Progenitor cell of endocrine pancreas (in vitro differentiated cells): ENCODE measurements around the gene FSTL4. TPM values are rescaled to one million over a fixed set of nuclear protein-coding genes. Genes with fewer than 3 reads are reported as not detected.

Source experiments
- DNase-seq: peaks from one replicate; pipeline ENCODE4 v3.0.0; 2021; ENCODE audit warnings: low spot score; ENCODE audit not compliant: unreplicated experiment
- H3K27ac Mint-ChIP-seq: 2 replicates; pipeline ENCODE4 v1.8.0; 2021; ENCODE audit warnings: mild to moderate bottlenecking, moderate library complexity, mixed read lengths
- H3K27me3 Mint-ChIP-seq: 2 replicates; pipeline ENCODE4 v1.8.0; 2021; ENCODE audit warnings: mixed read lengths
- H3K36me3 Mint-ChIP-seq: 2 replicates; pipeline ENCODE4 v1.8.0; 2022; ENCODE audit warnings: mixed read lengths; ENCODE audit not compliant: insufficient read depth
- H3K4me1 Mint-ChIP-seq: 2 replicates; pipeline ENCODE4 v1.8.0; 2021; ENCODE audit warnings: low read depth, mixed read lengths
- H3K4me3 Mint-ChIP-seq: 2 replicates; pipeline ENCODE4 v1.8.0; 2021; ENCODE audit warnings: low read depth, mild to moderate bottlenecking, moderate library complexity, mixed read lengths
- H3K9me3 Mint-ChIP-seq: 2 replicates; pipeline ENCODE4 v1.8.0; 2021; ENCODE audit warnings: low read depth, mixed read lengths
- CTCF ChIP-seq: fragments of 200-600 bp; sonication (generic); IDR thresholded peaks from one replicate; pipeline ENCODE4 v1.5.0; 2021; ENCODE audit warnings: antibody characterized with exemption, mild to moderate bottlenecking; ENCODE audit not compliant: unreplicated experiment
- total RNA-seq: library from RNA; stranded (reverse); gene quantifications from 2 replicates; pipeline ENCODE4 v1.2.1, GENCODE V29; 2021

The FSTL4 gene
- total RNA-seq, 1 donor from 2014 or later: 2.4 TPM

- H3K4me1 Mint-ChIP-seq: peaks cover 5% of the 10 kb centered on the region
- H3K9me3 Mint-ChIP-seq: no peaks in the 10 kb centered on the region
- TF ChIP-seq CTCF: no peak
- H3K4me3 Mint-ChIP-seq: no peak overlapping the region
- peaks cover 16% of the 10 kb centered on the region for H3K27me3 Mint-ChIP-seq
- no peak for DNase-seq
- no peaks in the 10 kb centered on the region for H3K36me3 Mint-ChIP-seq
- no peak overlapping the region for H3K27ac Mint-ChIP-seq
Measured at GRCh38 chr5:133269691-133270090, 342.6 kb downstream of the FSTL4 start.

GRCh38 chr5:133267601-133268000 lies 344.7 kb downstream of the FSTL4 start:
- Mint-ChIP-seq H3K36me3 (no peaks in the 10 kb centered on the region), H3K4me3 (no peak overlapping the region), H3K9me3 (no peaks in the 10 kb centered on the region), H3K4me1 (peaks cover 6% of the 10 kb centered on the region), H3K27ac (no peak overlapping the region), H3K27me3 (peaks cover 25% of the 10 kb centered on the region)
- TF ChIP-seq CTCF: no peak
- no peak for DNase-seq

- Mint-ChIP-seq H3K4me3 (no peak overlapping the region), H3K27me3 (peaks cover 23% of the 10 kb centered on the region), H3K27ac (no peak overlapping the region), H3K36me3 (no peaks in the 10 kb centered on the region), H3K4me1 (peaks cover 12% of the 10 kb centered on the region), H3K9me3 (no peaks in the 10 kb centered on the region)
- no peak for DNase-seq
- TF ChIP-seq CTCF: no peak
Measured at GRCh38 chr5:133266966-133267365, 345.4 kb downstream of the FSTL4 start.

DNA sequence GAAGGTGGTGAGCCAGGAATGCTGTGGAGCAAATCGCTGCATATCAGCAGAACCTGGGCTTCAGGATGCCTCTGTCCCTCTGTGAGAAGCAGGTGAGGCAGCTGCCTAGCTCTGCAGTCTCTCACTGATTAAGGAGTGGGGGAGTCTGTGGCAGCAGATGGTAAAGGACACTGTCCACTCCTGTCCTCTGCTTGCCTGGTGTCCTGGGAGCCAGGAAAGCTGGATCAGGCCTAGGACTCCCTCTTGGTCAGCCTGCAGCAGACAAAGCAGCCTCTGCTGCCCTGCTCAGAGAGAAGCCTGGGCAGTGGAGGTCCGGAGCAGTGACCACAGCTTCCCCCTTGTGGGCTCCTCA lies 345.8 kb downstream of the FSTL4 start:
- no peak for DNase-seq
- Mint-ChIP-seq H3K4me3 (no peak overlapping the region), H3K4me1 (peaks cover 13% of the 10 kb centered on the region), H3K27ac (no peak overlapping the region), H3K27me3 (peaks cover 21% of the 10 kb centered on the region), H3K36me3 (no peaks in the 10 kb centered on the region), H3K9me3 (no peaks in the 10 kb centered on the region)
- TF ChIP-seq CTCF: no peak

- Mint-ChIP-seq H3K27ac (no peak overlapping the region), H3K9me3 (no peaks in the 10 kb centered on the region), H3K4me3 (no peak overlapping the region), H3K36me3 (no peaks in the 10 kb centered on the region), H3K27me3 (peaks cover 21% of the 10 kb centered on the region), H3K4me1 (peaks cover 13% of the 10 kb centered on the region)
- DNase-seq: no peak
- no peak for TF ChIP-seq CTCF
Measured at GRCh38 chr5:133265720-133266526, 346.4 kb downstream of the FSTL4 start.
